ENCODE data around the gene GNB1L. TPM values are rescaled to one million over a fixed set of nuclear protein-coding genes. Genes with fewer than 3 reads are reported as not detected.
A peak's percentile ranks its signal among the peaks of the same experiment; 100 is the strongest.

Gene GNB1L
- total RNA-seq, 1 experiment from 2014 or later: 18.0 TPM

DNA sequence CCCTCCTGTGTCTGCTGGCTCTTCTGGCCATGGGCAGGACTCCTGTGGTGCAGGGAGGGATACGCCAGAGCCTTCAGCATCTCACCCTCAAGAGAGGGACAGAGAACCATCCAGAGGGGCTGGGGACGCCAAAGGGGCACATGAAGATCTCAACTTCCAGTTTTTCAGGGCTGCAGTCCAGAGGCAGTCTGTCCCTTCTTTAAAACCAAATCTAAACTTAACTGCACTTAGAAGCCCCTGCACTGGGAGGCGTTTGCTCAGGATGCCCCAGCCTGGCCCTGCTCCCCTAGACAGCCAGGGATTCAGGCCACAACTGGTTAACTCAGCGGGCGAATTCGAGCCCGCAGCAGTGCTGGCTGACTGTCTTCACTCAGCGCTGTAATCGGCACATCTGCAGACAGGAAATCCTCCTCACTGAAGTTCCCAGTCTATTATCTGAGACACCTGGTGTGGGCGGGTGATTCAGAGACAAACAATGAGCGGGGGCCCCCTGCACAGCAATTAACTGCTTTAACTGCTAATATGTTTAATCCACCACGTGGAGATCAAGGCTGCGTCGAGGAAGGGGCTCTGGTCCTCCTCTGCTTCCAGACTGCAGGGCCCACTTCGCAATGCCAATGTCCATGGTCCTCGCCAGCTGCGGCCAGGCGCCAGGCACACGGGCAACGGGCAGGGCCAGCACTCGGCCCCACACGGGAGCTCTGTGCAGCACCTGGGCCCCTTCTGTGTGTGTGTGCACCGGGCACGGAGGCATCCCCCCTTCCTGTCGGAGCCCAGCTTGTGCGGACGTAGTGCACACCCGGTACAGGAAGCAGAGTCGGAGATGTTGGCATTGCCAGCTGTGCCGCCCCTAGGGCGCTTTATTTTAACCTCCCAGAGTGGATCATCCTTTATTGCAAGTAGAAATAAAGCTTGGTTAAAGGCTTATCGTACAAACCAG lies 36.9 kb upstream of the GNB1L start (continued):
- TF ChIP-seq, protein P1, sequence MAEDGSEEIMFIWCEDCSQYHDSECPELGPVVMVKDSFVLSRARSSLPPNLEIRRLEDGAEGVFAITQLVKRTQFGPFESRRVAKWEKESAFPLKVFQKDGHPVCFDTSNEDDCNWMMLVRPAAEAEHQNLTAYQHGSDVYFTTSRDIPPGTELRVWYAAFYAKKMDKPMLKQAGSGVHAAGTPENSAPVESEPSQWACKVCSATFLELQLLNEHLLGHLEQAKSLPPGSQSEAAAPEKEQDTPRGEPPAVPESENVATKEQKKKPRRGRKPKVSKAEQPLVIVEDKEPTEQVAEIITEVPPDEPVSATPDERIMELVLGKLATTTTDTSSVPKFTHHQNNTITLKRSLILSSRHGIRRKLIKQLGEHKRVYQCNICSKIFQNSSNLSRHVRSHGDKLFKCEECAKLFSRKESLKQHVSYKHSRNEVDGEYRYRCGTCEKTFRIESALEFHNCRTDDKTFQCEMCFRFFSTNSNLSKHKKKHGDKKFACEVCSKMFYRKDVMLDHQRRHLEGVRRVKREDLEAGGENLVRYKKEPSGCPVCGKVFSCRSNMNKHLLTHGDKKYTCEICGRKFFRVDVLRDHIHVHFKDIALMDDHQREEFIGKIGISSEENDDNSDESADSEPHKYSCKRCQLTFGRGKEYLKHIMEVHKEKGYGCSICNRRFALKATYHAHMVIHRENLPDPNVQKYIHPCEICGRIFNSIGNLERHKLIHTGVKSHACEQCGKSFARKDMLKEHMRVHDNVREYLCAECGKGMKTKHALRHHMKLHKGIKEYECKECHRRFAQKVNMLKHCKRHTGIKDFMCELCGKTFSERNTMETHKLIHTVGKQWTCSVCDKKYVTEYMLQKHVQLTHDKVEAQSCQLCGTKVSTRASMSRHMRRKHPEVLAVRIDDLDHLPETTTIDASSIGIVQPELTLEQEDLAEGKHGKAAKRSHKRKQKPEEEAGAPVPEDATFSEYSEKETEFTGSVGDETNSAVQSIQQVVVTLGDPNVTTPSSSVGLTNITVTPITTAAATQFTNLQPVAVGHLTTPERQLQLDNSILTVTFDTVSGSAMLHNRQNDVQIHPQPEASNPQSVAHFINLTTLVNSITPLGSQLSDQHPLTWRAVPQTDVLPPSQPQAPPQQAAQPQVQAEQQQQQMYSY (CRISPR knock-in tag; IDR thresholded peaks at IDR 0.05): no peak
- TF ChIP-seq, protein P2, sequence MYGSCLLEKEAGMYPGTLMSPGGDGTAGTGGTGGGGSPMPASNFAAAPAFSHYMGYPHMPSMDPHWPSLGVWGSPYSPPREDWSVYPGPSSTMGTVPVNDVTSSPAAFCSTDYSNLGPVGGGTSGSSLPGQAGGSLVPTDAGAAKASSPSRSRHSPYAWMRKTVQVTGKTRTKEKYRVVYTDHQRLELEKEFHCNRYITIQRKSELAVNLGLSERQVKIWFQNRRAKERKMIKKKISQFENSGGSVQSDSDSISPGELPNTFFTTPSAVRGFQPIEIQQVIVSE (CRISPR knock-in tag; IDR thresholded peaks at IDR 0.05; ENCODE audit: borderline replicate concordance): no peak
- TF ChIP-seq, protein P3, sequence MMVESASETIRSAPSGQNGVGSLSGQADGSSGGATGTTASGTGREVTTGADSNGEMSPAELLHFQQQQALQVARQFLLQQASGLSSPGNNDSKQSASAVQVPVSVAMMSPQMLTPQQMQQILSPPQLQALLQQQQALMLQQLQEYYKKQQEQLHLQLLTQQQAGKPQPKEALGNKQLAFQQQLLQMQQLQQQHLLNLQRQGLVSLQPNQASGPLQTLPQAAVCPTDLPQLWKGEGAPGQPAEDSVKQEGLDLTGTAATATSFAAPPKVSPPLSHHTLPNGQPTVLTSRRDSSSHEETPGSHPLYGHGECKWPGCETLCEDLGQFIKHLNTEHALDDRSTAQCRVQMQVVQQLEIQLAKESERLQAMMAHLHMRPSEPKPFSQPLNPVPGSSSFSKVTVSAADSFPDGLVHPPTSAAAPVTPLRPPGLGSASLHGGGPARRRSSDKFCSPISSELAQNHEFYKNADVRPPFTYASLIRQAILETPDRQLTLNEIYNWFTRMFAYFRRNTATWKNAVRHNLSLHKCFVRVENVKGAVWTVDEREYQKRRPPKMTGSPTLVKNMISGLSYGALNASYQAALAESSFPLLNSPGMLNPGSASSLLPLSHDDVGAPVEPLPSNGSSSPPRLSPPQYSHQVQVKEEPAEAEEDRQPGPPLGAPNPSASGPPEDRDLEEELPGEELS (CRISPR knock-in tag; IDR thresholded peaks at IDR 0.05): 0 out of 2 replicates have a peak, but pooled peaks have one; percentile 16
- no peak for TF ChIP-seq ZBTB21 (CRISPR knock-in tag; IDR thresholded peaks at IDR 0.05; ENCODE audit: borderline replicate concordance)
- TF ChIP-seq, protein P4, sequence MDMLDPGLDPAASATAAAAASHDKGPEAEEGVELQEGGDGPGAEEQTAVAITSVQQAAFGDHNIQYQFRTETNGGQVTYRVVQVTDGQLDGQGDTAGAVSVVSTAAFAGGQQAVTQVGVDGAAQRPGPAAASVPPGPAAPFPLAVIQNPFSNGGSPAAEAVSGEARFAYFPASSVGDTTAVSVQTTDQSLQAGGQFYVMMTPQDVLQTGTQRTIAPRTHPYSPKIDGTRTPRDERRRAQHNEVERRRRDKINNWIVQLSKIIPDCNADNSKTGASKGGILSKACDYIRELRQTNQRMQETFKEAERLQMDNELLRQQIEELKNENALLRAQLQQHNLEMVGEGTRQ (CRISPR knock-in tag; IDR thresholded peaks at IDR 0.05): no peak
- TF ChIP-seq, protein P5, sequence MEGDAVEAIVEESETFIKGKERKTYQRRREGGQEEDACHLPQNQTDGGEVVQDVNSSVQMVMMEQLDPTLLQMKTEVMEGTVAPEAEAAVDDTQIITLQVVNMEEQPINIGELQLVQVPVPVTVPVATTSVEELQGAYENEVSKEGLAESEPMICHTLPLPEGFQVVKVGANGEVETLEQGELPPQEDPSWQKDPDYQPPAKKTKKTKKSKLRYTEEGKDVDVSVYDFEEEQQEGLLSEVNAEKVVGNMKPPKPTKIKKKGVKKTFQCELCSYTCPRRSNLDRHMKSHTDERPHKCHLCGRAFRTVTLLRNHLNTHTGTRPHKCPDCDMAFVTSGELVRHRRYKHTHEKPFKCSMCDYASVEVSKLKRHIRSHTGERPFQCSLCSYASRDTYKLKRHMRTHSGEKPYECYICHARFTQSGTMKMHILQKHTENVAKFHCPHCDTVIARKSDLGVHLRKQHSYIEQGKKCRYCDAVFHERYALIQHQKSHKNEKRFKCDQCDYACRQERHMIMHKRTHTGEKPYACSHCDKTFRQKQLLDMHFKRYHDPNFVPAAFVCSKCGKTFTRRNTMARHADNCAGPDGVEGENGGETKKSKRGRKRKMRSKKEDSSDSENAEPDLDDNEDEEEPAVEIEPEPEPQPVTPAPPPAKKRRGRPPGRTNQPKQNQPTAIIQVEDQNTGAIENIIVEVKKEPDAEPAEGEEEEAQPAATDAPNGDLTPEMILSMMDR (IDR thresholded peaks at IDR 0.05): no peak
- TF ChIP-seq, protein P6, sequence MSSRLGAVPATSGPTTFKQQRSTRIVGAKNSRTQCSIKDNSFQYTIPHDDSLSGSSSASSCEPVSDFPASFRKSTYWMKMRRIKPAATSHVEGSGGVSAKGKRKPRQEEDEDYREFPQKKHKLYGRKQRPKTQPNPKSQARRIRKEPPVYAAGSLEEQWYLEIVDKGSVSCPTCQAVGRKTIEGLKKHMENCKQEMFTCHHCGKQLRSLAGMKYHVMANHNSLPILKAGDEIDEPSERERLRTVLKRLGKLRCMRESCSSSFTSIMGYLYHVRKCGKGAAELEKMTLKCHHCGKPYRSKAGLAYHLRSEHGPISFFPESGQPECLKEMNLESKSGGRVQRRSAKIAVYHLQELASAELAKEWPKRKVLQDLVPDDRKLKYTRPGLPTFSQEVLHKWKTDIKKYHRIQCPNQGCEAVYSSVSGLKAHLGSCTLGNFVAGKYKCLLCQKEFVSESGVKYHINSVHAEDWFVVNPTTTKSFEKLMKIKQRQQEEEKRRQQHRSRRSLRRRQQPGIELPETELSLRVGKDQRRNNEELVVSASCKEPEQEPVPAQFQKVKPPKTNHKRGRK (CRISPR knock-in tag; IDR thresholded peaks at IDR 0.05; ENCODE audit: borderline replicate concordance): no peak
- peak; percentile 43; the same call in 1 of the 2 replicates for TF ChIP-seq MYBL2 (CRISPR knock-in tag; IDR thresholded peaks at IDR 0.05)
- TF ChIP-seq SP1 (CRISPR knock-in tag; conservative IDR thresholded peaks at IDR 0.05): 0 out of 2 replicates have a peak, but pooled peaks have one; percentile 2
- 0 out of 2 replicates have a peak, but pooled peaks have one; percentile 18 for TF ChIP-seq CREB1 (CRISPR knock-in tag; IDR thresholded peaks at IDR 0.05)
- no peak for TF ChIP-seq JAZF1 (CRISPR knock-in tag; IDR thresholded peaks at IDR 0.05)
- TF ChIP-seq, protein P7, sequence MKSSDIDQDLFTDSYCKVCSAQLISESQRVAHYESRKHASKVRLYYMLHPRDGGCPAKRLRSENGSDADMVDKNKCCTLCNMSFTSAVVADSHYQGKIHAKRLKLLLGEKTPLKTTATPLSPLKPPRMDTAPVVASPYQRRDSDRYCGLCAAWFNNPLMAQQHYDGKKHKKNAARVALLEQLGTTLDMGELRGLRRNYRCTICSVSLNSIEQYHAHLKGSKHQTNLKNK (CRISPR knock-in tag; IDR thresholded peaks at IDR 0.05): no peak
- TF ChIP-seq ZNF423 (CRISPR knock-in tag; IDR thresholded peaks at IDR 0.05): peak; percentile 53; the same call in 1 of the 2 replicates
- peak; percentile 70 for TF ChIP-seq ETV6 (CRISPR knock-in tag; IDR thresholded peaks at IDR 0.05)
- no peak for TF ChIP-seq PRRX2 (CRISPR knock-in tag; IDR thresholded peaks at IDR 0.05)
- TF ChIP-seq, protein P8, sequence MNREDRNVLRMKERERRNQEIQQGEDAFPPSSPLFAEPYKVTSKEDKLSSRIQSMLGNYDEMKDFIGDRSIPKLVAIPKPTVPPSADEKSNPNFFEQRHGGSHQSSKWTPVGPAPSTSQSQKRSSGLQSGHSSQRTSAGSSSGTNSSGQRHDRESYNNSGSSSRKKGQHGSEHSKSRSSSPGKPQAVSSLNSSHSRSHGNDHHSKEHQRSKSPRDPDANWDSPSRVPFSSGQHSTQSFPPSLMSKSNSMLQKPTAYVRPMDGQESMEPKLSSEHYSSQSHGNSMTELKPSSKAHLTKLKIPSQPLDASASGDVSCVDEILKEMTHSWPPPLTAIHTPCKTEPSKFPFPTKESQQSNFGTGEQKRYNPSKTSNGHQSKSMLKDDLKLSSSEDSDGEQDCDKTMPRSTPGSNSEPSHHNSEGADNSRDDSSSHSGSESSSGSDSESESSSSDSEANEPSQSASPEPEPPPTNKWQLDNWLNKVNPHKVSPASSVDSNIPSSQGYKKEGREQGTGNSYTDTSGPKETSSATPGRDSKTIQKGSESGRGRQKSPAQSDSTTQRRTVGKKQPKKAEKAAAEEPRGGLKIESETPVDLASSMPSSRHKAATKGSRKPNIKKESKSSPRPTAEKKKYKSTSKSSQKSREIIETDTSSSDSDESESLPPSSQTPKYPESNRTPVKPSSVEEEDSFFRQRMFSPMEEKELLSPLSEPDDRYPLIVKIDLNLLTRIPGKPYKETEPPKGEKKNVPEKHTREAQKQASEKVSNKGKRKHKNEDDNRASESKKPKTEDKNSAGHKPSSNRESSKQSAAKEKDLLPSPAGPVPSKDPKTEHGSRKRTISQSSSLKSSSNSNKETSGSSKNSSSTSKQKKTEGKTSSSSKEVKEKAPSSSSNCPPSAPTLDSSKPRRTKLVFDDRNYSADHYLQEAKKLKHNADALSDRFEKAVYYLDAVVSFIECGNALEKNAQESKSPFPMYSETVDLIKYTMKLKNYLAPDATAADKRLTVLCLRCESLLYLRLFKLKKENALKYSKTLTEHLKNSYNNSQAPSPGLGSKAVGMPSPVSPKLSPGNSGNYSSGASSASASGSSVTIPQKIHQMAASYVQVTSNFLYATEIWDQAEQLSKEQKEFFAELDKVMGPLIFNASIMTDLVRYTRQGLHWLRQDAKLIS (CRISPR knock-in tag; IDR thresholded peaks at IDR 0.05; ENCODE audit: borderline replicate concordance): no peak
- no peak for TF ChIP-seq ZNF263 (CRISPR knock-in tag; IDR thresholded peaks at IDR 0.05; ENCODE audit: low read depth)
- TF ChIP-seq, protein P9, sequence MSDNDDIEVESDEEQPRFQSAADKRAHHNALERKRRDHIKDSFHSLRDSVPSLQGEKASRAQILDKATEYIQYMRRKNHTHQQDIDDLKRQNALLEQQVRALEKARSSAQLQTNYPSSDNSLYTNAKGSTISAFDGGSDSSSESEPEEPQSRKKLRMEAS (CRISPR knock-in tag; IDR thresholded peaks at IDR 0.05): peak; percentile 60
- TF ChIP-seq NFE2L1 (CRISPR knock-in tag; IDR thresholded peaks at IDR 0.05): no peak
- no peak for TF ChIP-seq FOXP1 (CRISPR knock-in tag; IDR thresholded peaks at IDR 0.05; ENCODE audit: borderline replicate concordance)
- TF ChIP-seq ELF4 (CRISPR knock-in tag; IDR thresholded peaks at IDR 0.05; ENCODE audit: low read depth): no peak

All from WTC11 (cell line).